Measurements from ENCODE around the gene MAML2. TPM values are rescaled to one million over a fixed set of nuclear protein-coding genes. Genes with fewer than 3 reads are reported as not detected.
A peak's percentile ranks its signal among the peaks of the same experiment; 100 is the strongest.

MAML2 gene
- total and polyA plus RNA-seq, 9 of the 15 experiments (the other 6 are each of a cell fraction or from before 2014, with no cell fraction given), result 0.79 to 6.8 (median 4.8) TPM

DNA sequence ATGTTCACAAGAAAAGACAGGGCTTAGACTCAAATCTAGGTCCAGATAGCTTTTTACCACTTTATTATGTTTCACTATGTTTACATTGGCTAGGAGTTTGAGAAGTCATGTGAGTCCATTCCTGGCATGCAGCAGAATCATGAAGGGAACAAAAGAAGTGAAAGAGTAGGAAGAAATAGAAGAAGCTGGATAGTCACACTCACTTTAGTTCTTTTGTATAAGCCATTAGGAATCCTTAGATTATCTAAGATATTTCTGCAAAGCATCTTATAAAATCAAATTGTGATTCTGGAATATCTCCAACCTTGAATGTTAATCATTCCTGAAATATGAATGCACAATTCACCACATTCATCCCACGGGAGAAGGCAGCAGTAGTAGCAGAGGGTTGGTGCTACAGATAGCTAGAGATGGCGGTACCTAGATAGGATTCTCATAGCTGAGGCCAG is 31.9 kb downstream of the MAML2 start:
- FAIRE-seq (no peak), ATAC-seq (no peak), DNase-seq (ENCODE audit: extremely low read depth in 1 of 4, low spot score in 3 of 4) (no peak)
- BruUV-seq (replicated peaks), result no TSS peak
- Histone ChIP-seq H3K9me3 (replicated peaks; ENCODE audit: control insufficient read depth, insufficient read depth, low read depth, low read length) (no peaks in the 10 kb centered on the region), H3K27me3 (ENCODE audit: control insufficient read depth in 2 of 2, insufficient read depth in 2 of 2, low read length in 2 of 2) (no peaks in the 10 kb centered on the region), H3K4me2 (ENCODE audit: insufficient read depth, low read length) (no peak overlapping the region), H3K4me1 (replicated peaks in 1 of 2; ENCODE audit: control insufficient read depth in 2 of 2, insufficient read depth in 2 of 2, low read length in 2 of 2) (peaks cover 8 to 38% of the 10 kb centered on the region in 2 experiments), H3K36me3 (ENCODE audit: control insufficient read depth, insufficient read depth, low read length) (no peaks in the 10 kb centered on the region), H3K79me2 (ENCODE audit: control insufficient read depth, insufficient read depth, low read length) (peaks cover 5% of the 10 kb centered on the region; the same call in 2 of the 3 replicates), H3K27ac (ENCODE audit: extremely low read depth, low read depth, low read length) (no peak overlapping the region), H3K9me1 (ENCODE audit: control insufficient read depth, insufficient read depth, low read length) (no peaks in the 10 kb centered on the region), H3K9ac (ENCODE audit: insufficient read depth in 1 of 2, low read depth in 2 of 2, low read length in 2 of 2) (no peak overlapping the region), H2AFZ (ENCODE audit: low read depth, low read length) (no peak overlapping the region), H3K4me3 (no peak overlapping the region), H4K20me1 (replicated peaks; ENCODE audit: control insufficient read depth, insufficient read depth, low read length) (0 out of 2 replicates have a peak, but pooled peaks cover 4% of the 10 kb centered on the region)
- CTCF ChIA-PET (ENCODE audit: low intra/inter-chr PET ratio), result no interaction called here
- TF ChIP-seq ARID1B (IDR thresholded peaks at IDR 0.05) (peak; percentile 34; the same call in 1 of the 2 replicates), BRD9 (IDR thresholded peaks at IDR 0.05; ENCODE audit: low read depth, partially characterized antibody) (no peak), NFYB (IDR thresholded peaks at IDR 0.05; ENCODE audit: extremely low read depth, insufficient read length) (no peak), CHD4 (IDR thresholded peaks at IDR 0.05; ENCODE audit: insufficient read depth, insufficient replicate concordance, low read depth, low read length, poor library complexity, severe bottlenecking) (no peak), SRSF1 (IDR thresholded peaks at IDR 0.05; ENCODE audit: low read depth, low read length) (no peak), FOXA3 (CRISPR knock-in tag; conservative IDR thresholded peaks at IDR 0.05 in 1 of 2, IDR thresholded peaks at IDR 0.05 in 1 of 2) (peak in 1 of 2 experiments; percentile 58; a peak in 2 of 4 replicates), SIX5 (IDR thresholded peaks at IDR 0.05; ENCODE audit: borderline replicate concordance in 1 of 2, insufficient read depth in 1 of 2, low read depth in 1 of 2, low read length in 2 of 2) (no peak), MCM2 (IDR thresholded peaks at IDR 0.05; ENCODE audit: low read depth) (no peak), ZNF668 (CRISPR knock-in tag; IDR thresholded peaks at IDR 0.05) (no peak), ZBTB8A (IDR thresholded peaks at IDR 0.05; ENCODE audit: partially characterized antibody) (no peak), ZNF644 (tag; IDR thresholded peaks at IDR 0.05; ENCODE audit: low read depth) (no peak)
- TF ChIP-seq, protein P1, sequence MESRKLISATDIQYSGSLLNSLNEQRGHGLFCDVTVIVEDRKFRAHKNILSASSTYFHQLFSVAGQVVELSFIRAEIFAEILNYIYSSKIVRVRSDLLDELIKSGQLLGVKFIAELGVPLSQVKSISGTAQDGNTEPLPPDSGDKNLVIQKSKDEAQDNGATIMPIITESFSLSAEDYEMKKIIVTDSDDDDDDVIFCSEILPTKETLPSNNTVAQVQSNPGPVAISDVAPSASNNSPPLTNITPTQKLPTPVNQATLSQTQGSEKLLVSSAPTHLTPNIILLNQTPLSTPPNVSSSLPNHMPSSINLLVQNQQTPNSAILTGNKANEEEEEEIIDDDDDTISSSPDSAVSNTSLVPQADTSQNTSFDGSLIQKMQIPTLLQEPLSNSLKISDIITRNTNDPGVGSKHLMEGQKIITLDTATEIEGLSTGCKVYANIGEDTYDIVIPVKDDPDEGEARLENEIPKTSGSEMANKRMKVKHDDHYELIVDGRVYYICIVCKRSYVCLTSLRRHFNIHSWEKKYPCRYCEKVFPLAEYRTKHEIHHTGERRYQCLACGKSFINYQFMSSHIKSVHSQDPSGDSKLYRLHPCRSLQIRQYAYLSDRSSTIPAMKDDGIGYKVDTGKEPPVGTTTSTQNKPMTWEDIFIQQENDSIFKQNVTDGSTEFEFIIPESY (CRISPR knock-in tag; IDR thresholded peaks at IDR 0.05), result peak; percentile 70
- TF ChIP-seq, protein P2, sequence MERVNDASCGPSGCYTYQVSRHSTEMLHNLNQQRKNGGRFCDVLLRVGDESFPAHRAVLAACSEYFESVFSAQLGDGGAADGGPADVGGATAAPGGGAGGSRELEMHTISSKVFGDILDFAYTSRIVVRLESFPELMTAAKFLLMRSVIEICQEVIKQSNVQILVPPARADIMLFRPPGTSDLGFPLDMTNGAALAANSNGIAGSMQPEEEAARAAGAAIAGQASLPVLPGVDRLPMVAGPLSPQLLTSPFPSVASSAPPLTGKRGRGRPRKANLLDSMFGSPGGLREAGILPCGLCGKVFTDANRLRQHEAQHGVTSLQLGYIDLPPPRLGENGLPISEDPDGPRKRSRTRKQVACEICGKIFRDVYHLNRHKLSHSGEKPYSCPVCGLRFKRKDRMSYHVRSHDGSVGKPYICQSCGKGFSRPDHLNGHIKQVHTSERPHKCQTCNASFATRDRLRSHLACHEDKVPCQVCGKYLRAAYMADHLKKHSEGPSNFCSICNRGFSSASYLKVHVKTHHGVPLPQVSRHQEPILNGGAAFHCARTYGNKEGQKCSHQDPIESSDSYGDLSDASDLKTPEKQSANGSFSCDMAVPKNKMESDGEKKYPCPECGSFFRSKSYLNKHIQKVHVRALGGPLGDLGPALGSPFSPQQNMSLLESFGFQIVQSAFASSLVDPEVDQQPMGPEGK (CRISPR knock-in tag; IDR thresholded peaks at IDR 0.05; ENCODE audit: borderline replicate concordance), result no peak
- TF ChIP-seq, protein P3, sequence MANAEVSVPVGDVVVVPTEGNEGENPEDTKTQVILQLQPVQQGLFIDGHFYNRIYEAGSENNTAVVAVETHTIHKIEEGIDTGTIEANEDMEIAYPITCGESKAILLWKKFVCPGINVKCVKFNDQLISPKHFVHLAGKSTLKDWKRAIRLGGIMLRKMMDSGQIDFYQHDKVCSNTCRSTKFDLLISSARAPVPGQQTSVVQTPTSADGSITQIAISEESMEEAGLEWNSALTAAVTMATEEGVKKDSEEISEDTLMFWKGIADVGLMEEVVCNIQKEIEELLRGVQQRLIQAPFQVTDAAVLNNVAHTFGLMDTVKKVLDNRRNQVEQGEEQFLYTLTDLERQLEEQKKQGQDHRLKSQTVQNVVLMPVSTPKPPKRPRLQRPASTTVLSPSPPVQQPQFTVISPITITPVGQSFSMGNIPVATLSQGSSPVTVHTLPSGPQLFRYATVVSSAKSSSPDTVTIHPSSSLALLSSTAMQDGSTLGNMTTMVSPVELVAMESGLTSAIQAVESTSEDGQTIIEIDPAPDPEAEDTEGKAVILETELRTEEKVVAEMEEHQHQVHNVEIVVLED (CRISPR knock-in tag; IDR thresholded peaks at IDR 0.05), result no peak
- intact Hi-C loops (cut with micrococcal nuclease) (no loop called here), in situ Hi-C loops (cut with MboI) (no loop called here)
- POLR2A ChIA-PET, result interaction anchor here (0.6 to 5.9 kb wide), 6 partner anchors 10 to 85 kb away, joined by 3 to 42 read pairs (median 3); no protein-coding TSS in a partner anchor
- 26% methylated on average over 2 of the region's 2 CpGs for WGBS (ENCODE audit: insufficient coverage, low coverage, missing lambda C conversion rate)

Measured in K562 (cell line).